ENCODE data around the gene MYO9B. TPM values are rescaled to one million over a fixed set of nuclear protein-coding genes. Genes with fewer than 3 reads are reported as not detected.

Gene MYO9B
- total and polyA plus RNA-seq, 2 of the 13 experiments (the other 11 are each of a cell fraction or from before 2014, with no cell fraction given), result 18.0 to 18.3 TPM

GRCh38 chr19:17248011-17248776 is 172.6 kb downstream of the MYO9B start (continued):
- TF ChIP-seq MEF2D (CRISPR knock-in tag; IDR thresholded peaks at IDR 0.05), result peak; percentile 67; the same call in 1 of the 2 replicates
- TF ChIP-seq SATB2 (CRISPR knock-in tag; IDR thresholded peaks at IDR 0.05), result 0 out of 2 replicates have a peak, but pooled peaks have one; percentile 46
- no peak for TF ChIP-seq LRRFIP1 (CRISPR knock-in tag; conservative IDR thresholded peaks at IDR 0.05)
- TF ChIP-seq MED13 (CRISPR knock-in tag; IDR thresholded peaks at IDR 0.05), result peak; percentile 82; the same call in 1 of the 2 replicates
- TF ChIP-seq SIN3B (IDR thresholded peaks at IDR 0.05; ENCODE audit: low read length), result no peak
- TF ChIP-seq PLSCR1 (CRISPR knock-in tag; IDR thresholded peaks at IDR 0.05; ENCODE audit: borderline replicate concordance), result no peak
- TF ChIP-seq CENPT (CRISPR knock-in tag; IDR thresholded peaks at IDR 0.05; ENCODE audit: low read depth), result no peak
- TF ChIP-seq ZFP36 (IDR thresholded peaks at IDR 0.05; ENCODE audit: borderline replicate concordance, low read depth, low read length, partially characterized antibody), result no peak
- TF ChIP-seq GATA4 (IDR thresholded peaks at IDR 0.05; ENCODE audit: borderline replicate concordance, low read depth), result no peak
- TF ChIP-seq ZNF124 (CRISPR knock-in tag; IDR thresholded peaks at IDR 0.05), result no peak
- TF ChIP-seq ZNF430 (CRISPR knock-in tag; IDR thresholded peaks at IDR 0.05), result peak; percentile 94
- no peak for TF ChIP-seq ZUFSP (CRISPR knock-in tag; IDR thresholded peaks at IDR 0.05; ENCODE audit: borderline replicate concordance)
- peak; percentile 59; the same call in 1 of the 2 replicates for TF ChIP-seq ZNF607 (CRISPR knock-in tag; IDR thresholded peaks at IDR 0.05; ENCODE audit: borderline replicate concordance)
- TF ChIP-seq KDM2A (CRISPR knock-in tag; IDR thresholded peaks at IDR 0.05; ENCODE audit: borderline replicate concordance, low read depth), result peak; percentile 78
- TF ChIP-seq ZNF891 (CRISPR knock-in tag; IDR thresholded peaks at IDR 0.05), result peak; percentile 53
- peak; percentile 56; the same call in 1 of the 2 replicates for TF ChIP-seq MIXL1 (CRISPR knock-in tag; IDR thresholded peaks at IDR 0.05)
- TF ChIP-seq TEF (CRISPR knock-in tag; IDR thresholded peaks at IDR 0.05), result no peak
- peak; percentile 72 for TF ChIP-seq MAX (IDR thresholded peaks at IDR 0.05)
- TF ChIP-seq SIX1 (CRISPR knock-in tag; IDR thresholded peaks at IDR 0.05; ENCODE audit: borderline replicate concordance), result peak; percentile 73; the same call in 1 of the 2 replicates
- TF ChIP-seq ZNF777 (CRISPR knock-in tag; IDR thresholded peaks at IDR 0.05), result no peak
